H1 (cell line): ENCODE data around the gene MACROD2. TPM values are rescaled to one million over a fixed set of nuclear protein-coding genes. Genes with fewer than 3 reads are reported as not detected.

ENCODE experiments used
- CBX8 ChIP-seq: fragments of 300-800, 300-1000 bp; sonication (generic); IDR thresholded peaks from 2 replicates; pipeline ENCODE4 v1.7.1; 2016; ENCODE audit warnings: low read depth, low read length, borderline replicate concordance
- CREB1 ChIP-seq: IDR thresholded peaks from 2 replicates; pipeline ENCODE4 v1.6.1; 2012; ENCODE audit warnings: inconsistent platforms
- JUND ChIP-seq: IDR thresholded peaks from 2 replicates; pipeline ENCODE4 v1.6.1; 2011; ENCODE audit warnings: mild to moderate bottlenecking, improper control_type of control experiment, low read length
- polyA plus RNA-seq, 7 experiments: library from polyadenylated mRNA; depleted of rRNA in 3 of 7; stranded (reverse) in 5 of 7; unstranded in 2 of 7; fragments of >200 nt in 5 of 7; fragments of 200-250 nt in 2 of 7; gene quantifications; 1 replicate in 5 of 7; 2 replicates in 1 of 7; 4 replicates in 1 of 7; pipeline versions ENCODE4 v1.2.1 to v1.2.3, GENCODE V29; 2011 to 2013; ENCODE audit warnings: missing spikeins in 2 of 7, mixed read lengths in 2 of 7
- total RNA-seq: library from RNA; stranded (reverse); fragmentation: NEBNext Ultra II Directional; extraction: Animal tissue kit (Norgen Biotek cat#: 25700); gene quantifications from 2 replicates; pipeline ENCODE4 v1.2.1, GENCODE V29; 2021
- TF ChIP-seq, protein P1 (sequence below): IDR thresholded peaks from 2 replicates; pipeline ENCODE4 v1.6.1; 2012; ENCODE audit warnings: inconsistent platforms

The MACROD2 gene
- total and polyA plus RNA-seq, 2 of the 8 experiments (the other 6 are each of a cell fraction or from before 2014, with no cell fraction given), result 0.70 to 3.9 TPM

DNA sequence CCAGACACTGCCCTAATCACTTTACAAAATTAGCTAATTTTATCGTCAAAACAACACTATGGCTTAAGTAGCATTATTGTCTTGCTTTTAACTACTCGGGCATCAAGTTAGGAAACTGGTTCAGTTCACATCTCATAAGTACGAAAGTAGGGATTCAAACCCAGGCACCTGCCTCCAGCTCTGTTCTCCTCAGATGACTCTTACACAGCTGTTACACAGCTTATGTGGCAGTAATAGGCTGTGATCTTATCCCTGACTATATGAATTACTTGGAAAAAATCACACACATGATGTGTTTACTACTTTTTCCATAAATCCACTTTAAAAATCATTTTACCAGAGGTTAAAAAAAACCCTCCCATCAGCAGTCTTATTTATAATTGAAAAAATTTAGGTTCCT lies 731.3 kb downstream of the MACROD2 start (continued):
- TF ChIP-seq JUND (no peak), CREB1 (no peak), CBX8 (no peak)
- TF ChIP-seq, protein P1, sequence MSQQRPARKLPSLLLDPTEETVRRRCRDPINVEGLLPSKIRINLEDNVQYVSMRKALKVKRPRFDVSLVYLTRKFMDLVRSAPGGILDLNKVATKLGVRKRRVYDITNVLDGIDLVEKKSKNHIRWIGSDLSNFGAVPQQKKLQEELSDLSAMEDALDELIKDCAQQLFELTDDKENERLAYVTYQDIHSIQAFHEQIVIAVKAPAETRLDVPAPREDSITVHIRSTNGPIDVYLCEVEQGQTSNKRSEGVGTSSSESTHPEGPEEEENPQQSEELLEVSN, result no peak
